ENCODE data around the gene CA12.

- TF ChIP-seq CTCF (IDR thresholded peaks at IDR 0.05; ENCODE audit: borderline replicate concordance, extremely low read depth, low read length, poor library complexity, severe bottlenecking) (no peak), EZH2 (IDR thresholded peaks at IDR 0.05; ENCODE audit: borderline replicate concordance, low read depth, low read length, severe bottlenecking) (no peak)
Observed at GRCh38 chr15:63292241-63292640, 89.4 kb downstream of the CA12 start.

Data from DND-41 (cell line).